Bronchial smooth muscle cell (primary cell): ENCODE results near the gene FFAR1. TPM values are rescaled to one million over a fixed set of nuclear protein-coding genes. Genes with fewer than 3 reads are reported as not detected.

Experiments used
- total RNA-seq: library from RNA; depleted of rRNA; stranded (reverse); fragments of >200 nt; gene quantifications from 2 replicates; pipeline ENCODE4 v1.2.1, GENCODE V29; 2014

The FFAR1 gene, protein sequence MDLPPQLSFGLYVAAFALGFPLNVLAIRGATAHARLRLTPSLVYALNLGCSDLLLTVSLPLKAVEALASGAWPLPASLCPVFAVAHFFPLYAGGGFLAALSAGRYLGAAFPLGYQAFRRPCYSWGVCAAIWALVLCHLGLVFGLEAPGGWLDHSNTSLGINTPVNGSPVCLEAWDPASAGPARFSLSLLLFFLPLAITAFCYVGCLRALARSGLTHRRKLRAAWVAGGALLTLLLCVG (N-terminal part only)
- not detected in 2 replicates for total RNA-seq

GRCh38 chr19:35347171-35347929 lies at the start of gene FFAR1:
TSS of gene FFAR1 (plus strand) at chr19:35347902. CDS start at chr19:35351552, 3,650 bp downstream.

DNA sequence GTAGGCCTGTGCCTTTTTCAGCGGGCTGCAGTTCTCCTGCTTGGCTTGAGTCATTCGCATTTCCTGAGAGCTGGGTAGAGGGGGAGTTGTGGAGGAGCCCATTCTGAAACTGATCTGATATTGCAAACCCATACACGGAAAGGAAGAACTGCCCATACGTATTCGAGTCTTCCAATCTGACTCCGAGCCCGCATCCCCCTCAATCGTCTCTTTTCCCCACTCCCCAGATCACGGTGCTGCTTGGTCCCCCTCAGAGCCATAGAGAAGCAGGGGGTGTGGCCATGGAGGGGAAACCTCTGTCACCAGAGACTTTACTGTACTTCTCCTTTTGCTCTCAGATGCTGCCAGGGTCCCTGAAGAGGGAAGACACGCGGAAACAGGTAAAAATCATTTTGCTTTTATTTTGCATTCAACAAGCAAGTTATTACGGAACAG lies 18.8 kb upstream of the FFAR1 start, which contains the start of gene CD22:
CD22 (plus strand) TSS at position 337 of the 435 bp plus-strand sequence. CDS start 2,854 bp downstream, outside the sequence.

GRCh38 chr19:35357867-35358573 lies 10.3 kb downstream of the FFAR1 start, which contains the start of gene FFAR3:
TSS of gene FFAR3 (plus strand) at chr19:35358460. CDS start at chr19:35358891, 431 bp downstream.

GRCh38 chr19:35370722-35371121 lies 23.0 kb downstream of the FFAR1 start, which contains the start of gene GPR42:
TSS of gene GPR42 (plus strand) at chr19:35371068. CDS start at chr19:35371360, 292 bp downstream.

Other genes starting within 250 kb of the FFAR1 start
- 0.16 and 1.1 TPM in 2 replicates for gene FXYD3, start 232.1 kb upstream of the FFAR1 start, total RNA-seq
- 0.47 and 0.52 TPM in 2 replicates for gene LGI4, start 212.8 kb upstream of the FFAR1 start, total RNA-seq
- 4.4 and 14.6 TPM in 2 replicates for gene FXYD1, start 209.1 kb upstream of the FFAR1 start, total RNA-seq
- gene FXYD7, start 204.6 kb upstream of the FFAR1 start, total RNA-seq, result 0.17 TPM in 1 of 2 replicates, not detected in the other
- 16.8 and 28.7 TPM in 2 replicates for gene FXYD5, start 193.2 kb upstream of the FFAR1 start, total RNA-seq
- gene FAM187B, start 119.2 kb upstream of the FFAR1 start, total RNA-seq, result not detected in 2 replicates
- gene LSR, start 98.9 kb upstream of the FFAR1 start, total RNA-seq, result 0.47 TPM in 1 of 2 replicates, not detected in the other
- gene USF2, start 78.9 kb upstream of the FFAR1 start, total RNA-seq, result 41.8 and 59.8 TPM in 2 replicates
- not detected in 2 replicates for gene HAMP, start 65.4 kb upstream of the FFAR1 start, total RNA-seq
- not detected in 2 replicates for gene MAG, start 55.7 kb upstream of the FFAR1 start, total RNA-seq
- 0.16 TPM in 1 of 2 replicates, not detected in the other for gene CD22, start 18.7 kb upstream of the FFAR1 start, total RNA-seq
- gene FFAR3, start 10.6 kb downstream of the FFAR1 start, total RNA-seq, result not detected in 2 replicates
- gene GPR42, start 23.2 kb downstream of the FFAR1 start, total RNA-seq, result not detected in 2 replicates
- not detected in 2 replicates for gene FFAR2, start 100.4 kb downstream of the FFAR1 start, total RNA-seq
- gene KRTDAP, start 142.6 kb downstream of the FFAR1 start, total RNA-seq, result not detected in 2 replicates
- gene DMKN, start 165.7 kb downstream of the FFAR1 start, total RNA-seq, result 6.6 and 8.4 TPM in 2 replicates
- gene SBSN, start 180.4 kb downstream of the FFAR1 start, total RNA-seq, result 4.7 and 5.2 TPM in 2 replicates
- not detected in 2 replicates for gene GAPDHS, start 185.6 kb downstream of the FFAR1 start, total RNA-seq
- 79.0 and 82.8 TPM in 2 replicates for gene TMEM147, start 197.7 kb downstream of the FFAR1 start, total RNA-seq
- gene ATP4A, start 215.8 kb downstream of the FFAR1 start, total RNA-seq, result not detected in 2 replicates
- gene PMIS2, start 238.3 kb downstream of the FFAR1 start, total RNA-seq, result not detected in 2 replicates